ENCODE data around the gene SMIM35.
A peak's percentile ranks its signal among the peaks of the same experiment; 100 is the strongest.

The SMIM35 gene

GRCh38 chr11:118057251-118058145 lies 29.3 kb downstream of the SMIM35 start:
- no peak for DNase-seq (ENCODE audit: low spot score)

- no peak for DNase-seq (ENCODE audit: low spot score)
Measured at GRCh38 chr11:118056806-118057205, 30.0 kb downstream of the SMIM35 start.

- DNase-seq (ENCODE audit: low spot score), result no peak
Measured at GRCh38 chr11:118055966-118056365, 30.8 kb downstream of the SMIM35 start.

- DNase-seq (ENCODE audit: low spot score), result no peak
Measured at GRCh38 chr11:118054712-118055640, 31.8 kb downstream of the SMIM35 start.

GRCh38 chr11:118052581-118053206 lies 34.1 kb downstream of the SMIM35 start:
- DNase-seq (ENCODE audit: low spot score), result no peak

GRCh38 chr11:118051611-118052461 lies 34.9 kb downstream of the SMIM35 start:
- peak; percentile 92 for DNase-seq (ENCODE audit: low spot score)

GRCh38 chr11:118051136-118051610 lies 35.6 kb downstream of the SMIM35 start:
- no peak for DNase-seq (ENCODE audit: low spot score)

GRCh38 chr11:118050208-118050891 lies 36.4 kb downstream of the SMIM35 start:
- DNase-seq (ENCODE audit: low spot score), result no peak

- DNase-seq (ENCODE audit: low spot score), result no peak
Measured at GRCh38 chr11:118049771-118050170, 37.0 kb downstream of the SMIM35 start.

- DNase-seq (ENCODE audit: low spot score), result no peak
Measured at GRCh38 chr11:118048472-118049370, 38.0 kb downstream of the SMIM35 start.

- no peak for DNase-seq (ENCODE audit: low spot score)
Measured at GRCh38 chr11:118047749-118048148, 39.0 kb downstream of the SMIM35 start.

GRCh38 chr11:118046964-118047700 lies 39.6 kb downstream of the SMIM35 start:
- no peak for DNase-seq (ENCODE audit: low spot score)

- peak; percentile 60 for DNase-seq (ENCODE audit: low spot score)
Measured at GRCh38 chr11:118046051-118046963, 40.5 kb downstream of the SMIM35 start.

- peak; percentile 22 for DNase-seq (ENCODE audit: low spot score)
Measured at GRCh38 chr11:118045191-118045590, 41.6 kb downstream of the SMIM35 start.

GRCh38 chr11:118042796-118043195 lies 44.0 kb downstream of the SMIM35 start:
- no peak for DNase-seq (ENCODE audit: low spot score)

GRCh38 chr11:118042141-118042540 lies 44.6 kb downstream of the SMIM35 start:
- no peak for DNase-seq (ENCODE audit: low spot score)

GRCh38 chr11:118033443-118033842 lies 53.3 kb downstream of the SMIM35 start:
- DNase-seq (ENCODE audit: low spot score), result no peak

- DNase-seq (ENCODE audit: low spot score), result no peak
Measured at GRCh38 chr11:118028626-118029025, 58.1 kb downstream of the SMIM35 start.

All from CD4-positive, alpha-beta T cell treated with Interleukin-6 at 100 ng/mL for 8 hours (primary cell).